ENCODE data around the gene AMELX. TPM values are rescaled to one million over a fixed set of nuclear protein-coding genes. Genes with fewer than 3 reads are reported as not detected.

Gene AMELX
- total and polyA plus RNA-seq, 2 of the 13 experiments (the other 11 are each of a cell fraction or from before 2014, with no cell fraction given), result not detected

- Histone ChIP-seq H3K36me3 (replicated peaks in 1 of 2; ENCODE audit: control insufficient read depth in 1 of 2, insufficient read depth in 2 of 2, low read length in 2 of 2) (no peaks in the 10 kb centered on the region), H3K27ac (ENCODE audit: extremely low read length, insufficient read depth, low read length) (no peak overlapping the region), H3K27me3 (ENCODE audit: control insufficient read depth in 1 of 2, insufficient read depth in 2 of 2, low read length in 2 of 2) (no peaks in the 10 kb centered on the region), H3K4me3 (replicated peaks in 1 of 3; ENCODE audit: insufficient read depth in 1 of 3, low read depth in 2 of 3, low read length in 3 of 3) (no peak overlapping the region), H3K9me3 (ENCODE audit: low read length) (no peaks in the 10 kb centered on the region), H4K20me1 (ENCODE audit: insufficient read depth, low read length) (no peaks in the 10 kb centered on the region), H3K79me2 (ENCODE audit: insufficient read depth, low read length) (no peaks in the 10 kb centered on the region), H2AFZ (ENCODE audit: low read length) (no peak overlapping the region), H3K4me1 (ENCODE audit: insufficient read depth, low read length) (no peaks in the 10 kb centered on the region), H3K4me2 (ENCODE audit: low read depth, low read length) (no peak overlapping the region), H3K9ac (ENCODE audit: insufficient read depth, low read depth, low read length) (no peak overlapping the region)
- no peak for TF ChIP-seq TGIF2 (CRISPR knock-in tag; IDR thresholded peaks at IDR 0.05)
- no peak for TF ChIP-seq ZNF615 (CRISPR knock-in tag; IDR thresholded peaks at IDR 0.05; ENCODE audit: borderline replicate concordance)
- TF ChIP-seq HMGXB4 (CRISPR knock-in tag; IDR thresholded peaks at IDR 0.05; ENCODE audit: borderline replicate concordance in 1 of 2, low read depth in 1 of 2), result no peak
- no peak for TF ChIP-seq MAF1 (CRISPR knock-in tag; IDR thresholded peaks at IDR 0.05; ENCODE audit: borderline replicate concordance)
- TF ChIP-seq ZXDC (CRISPR knock-in tag; IDR thresholded peaks at IDR 0.05), result no peak
- no peak for TF ChIP-seq SP2 (CRISPR knock-in tag; IDR thresholded peaks at IDR 0.05)
- intact Hi-C loops (cut with micrococcal nuclease; ENCODE audit: unreplicated experiment), result no loop called here
- ChIA-PET CTCF (ENCODE audit: low intra/inter-chr PET ratio, low total read pairs) (no interaction called here), POLR2A (no interaction called here)
- ATAC-seq (no peak), FAIRE-seq (no peak), DNase-seq (ENCODE audit: low spot score) (no peak)
- 18% methylated on average over 8 of the region's 10 CpGs for WGBS (ENCODE audit: low lambda C conversion rate)
- no TSS peak for BruUV-seq (replicated peaks)
- in situ Hi-C loops (cut with HindIII; ENCODE audit: extremely low pct_ligation_motif_present, low pct_unique_long_range_greater_than_20kb), result no loop called here
Observed at GRCh38 chrX:11341274-11342201, 48.3 kb downstream of the AMELX start.
